ENCODE results near the gene OAS3. TPM values are rescaled to one million over a fixed set of nuclear protein-coding genes. Genes with fewer than 3 reads are reported as not detected.

The OAS3 gene, protein sequence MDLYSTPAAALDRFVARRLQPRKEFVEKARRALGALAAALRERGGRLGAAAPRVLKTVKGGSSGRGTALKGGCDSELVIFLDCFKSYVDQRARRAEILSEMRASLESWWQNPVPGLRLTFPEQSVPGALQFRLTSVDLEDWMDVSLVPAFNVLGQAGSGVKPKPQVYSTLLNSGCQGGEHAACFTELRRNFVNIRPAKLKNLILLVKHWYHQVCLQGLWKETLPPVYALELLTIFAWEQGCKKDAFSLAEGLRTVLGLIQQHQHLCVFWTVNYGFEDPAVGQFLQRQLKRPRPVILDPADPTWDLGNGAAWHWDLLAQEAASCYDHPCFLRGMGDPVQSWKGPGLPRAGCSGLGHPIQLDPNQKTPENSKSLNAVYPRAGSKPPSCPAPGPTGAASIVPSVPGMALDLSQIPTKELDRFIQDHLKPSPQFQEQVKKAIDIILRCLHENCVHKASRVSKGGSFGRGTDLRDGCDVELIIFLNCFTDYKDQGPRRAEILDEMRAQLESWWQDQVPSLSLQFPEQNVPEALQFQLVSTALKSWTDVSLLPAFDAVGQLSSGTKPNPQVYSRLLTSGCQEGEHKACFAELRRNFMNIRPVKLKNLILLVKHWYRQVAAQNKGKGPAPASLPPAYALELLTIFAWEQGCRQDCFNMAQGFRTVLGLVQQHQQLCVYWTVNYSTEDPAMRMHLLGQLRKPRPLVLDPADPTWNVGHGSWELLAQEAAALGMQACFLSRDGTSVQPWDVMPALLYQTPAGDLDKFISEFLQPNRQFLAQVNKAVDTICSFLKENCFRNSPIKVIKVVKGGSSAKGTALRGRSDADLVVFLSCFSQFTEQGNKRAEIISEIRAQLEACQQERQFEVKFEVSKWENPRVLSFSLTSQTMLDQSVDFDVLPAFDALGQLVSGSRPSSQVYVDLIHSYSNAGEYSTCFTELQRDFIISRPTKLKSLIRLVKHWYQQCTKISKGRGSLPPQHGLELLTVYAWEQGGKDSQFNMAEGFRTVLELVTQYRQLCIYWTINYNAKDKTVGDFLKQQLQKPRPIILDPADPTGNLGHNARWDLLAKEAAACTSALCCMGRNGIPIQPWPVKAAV
- 10 to 100 TPM in 1 of 2 donors, 1 to 10 TPM in 1; 7.5 to 12.1 TPM for total RNA-seq
- polyA plus RNA-seq (ENCODE audit: insufficient read length in 2 of 2) = 1 to 10 TPM; 7.2 to 7.4 TPM
- long read RNA-seq, donor 1, full-length matches to known transcripts = 2 of 2 reads
- long read RNA-seq, donor 1, partial matches to known transcripts = 0 of 2 reads
- long read RNA-seq, donor 1, other reads (novel, unspliced or antisense) = 0 of 2 reads
- long read RNA-seq, donor 2 = 0 reads
- long read RNA-seq, donor 3, partial matches to known transcripts = 0 of 1 reads
- long read RNA-seq, donor 3, other reads (novel, unspliced or antisense) = 0 of 1 reads
- long read RNA-seq, donor 4, partial matches to known transcripts = 0 of 1 reads
- long read RNA-seq, donor 4, other reads (novel, unspliced or antisense) = 0 of 1 reads

DNA sequence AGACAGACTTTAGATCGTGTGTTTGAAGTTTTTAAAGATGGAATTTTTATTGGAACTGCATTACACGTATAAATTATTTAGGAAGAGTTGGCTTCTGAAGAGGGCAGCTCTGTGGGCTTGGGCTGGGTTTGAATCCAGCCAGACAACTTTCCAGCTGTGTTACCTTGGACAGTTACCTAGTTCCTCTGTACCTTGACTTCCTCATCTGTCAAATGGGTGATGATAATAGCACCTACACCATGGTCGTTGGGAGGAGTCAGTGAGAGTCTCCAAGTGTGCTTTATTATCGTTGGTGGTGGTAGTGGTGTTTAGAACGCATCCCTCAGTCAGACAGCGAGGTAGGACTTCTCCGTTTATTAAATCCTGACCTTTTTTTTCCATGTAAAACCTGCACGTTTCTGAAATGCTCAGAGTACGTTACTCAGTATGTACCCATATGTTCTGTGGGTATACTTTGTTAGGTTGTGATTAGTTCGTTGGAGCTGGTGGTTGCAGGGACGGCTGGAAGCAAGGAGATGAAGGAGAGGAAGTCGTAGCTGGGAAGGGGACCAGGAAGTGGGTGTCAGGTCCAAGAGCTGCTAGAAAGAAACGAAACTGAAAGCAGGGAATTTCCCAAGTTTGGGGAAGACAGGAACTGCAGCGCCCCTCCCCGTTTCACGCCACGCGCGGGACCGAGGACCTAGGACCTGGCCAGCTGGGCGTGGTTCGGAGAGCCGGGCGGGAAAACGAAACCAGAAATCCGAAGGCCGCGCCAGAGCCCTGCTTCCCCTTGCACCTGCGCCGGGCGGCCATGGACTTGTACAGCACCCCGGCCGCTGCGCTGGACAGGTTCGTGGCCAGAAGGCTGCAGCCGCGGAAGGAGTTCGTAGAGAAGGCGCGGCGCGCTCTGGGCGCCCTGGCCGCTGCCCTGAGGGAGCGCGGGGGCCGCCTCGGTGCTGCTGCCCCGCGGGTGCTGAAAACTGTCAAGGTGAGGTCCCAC lies at the start of gene OAS3:
Gene OAS3 (plus strand): TSS at position 734 of the 979 bp plus-strand sequence. CDS start 57 bp downstream, at position 791.
- WGBS (ENCODE audit: insufficient coverage) = 9% methylated on average over 45 of the region's 50 CpGs
- peak within 1 kb of the TSS; percentile 66 for H3K4me3 ChIP-seq (ENCODE audit: low read depth, low read length)
- H3K9me3 ChIP-seq (ENCODE audit: control insufficient read depth, insufficient read depth, low read length) = no peaks in the 10 kb centered on the region
- H3K27me3 ChIP-seq (ENCODE audit: control insufficient read depth, insufficient read depth, low read length) = no peaks in the 10 kb centered on the region
- no peaks in the 10 kb centered on the region for H3K36me3 ChIP-seq (ENCODE audit: control insufficient read depth, insufficient read depth, low read length)
- DNase-seq (ENCODE audit: low read depth in 4 of 6, low spot score in 6 of 6) = peak in 5 of 6 donors; percentile 19 to 84 (median 38)
- peaks cover 13% of the 10 kb centered on the region for H3K4me1 ChIP-seq (ENCODE audit: control insufficient read depth, insufficient read depth, low read length)
- H3K27ac ChIP-seq (ENCODE audit: low read depth, low read length) = peak within 1 kb of the TSS; percentile 71

GRCh38 chr12:112891093-112892024 lies 46.9 kb upstream of the OAS3 start:
- WGBS (ENCODE audit: insufficient coverage) = 44% methylated on average over 3 of the region's 6 CpGs
- Histone ChIP-seq H3K27me3 (ENCODE audit: control insufficient read depth, insufficient read depth, low read length) (no peaks in the 10 kb centered on the region), H3K27ac (ENCODE audit: low read depth, low read length) (no peak overlapping the region), H3K4me3 (ENCODE audit: low read depth, low read length) (no peak overlapping the region), H3K9me3 (ENCODE audit: control insufficient read depth, insufficient read depth, low read length) (no peaks in the 10 kb centered on the region), H3K36me3 (ENCODE audit: control insufficient read depth, insufficient read depth, low read length) (peaks cover 2% of the 10 kb centered on the region), H3K4me1 (ENCODE audit: control insufficient read depth, insufficient read depth, low read length) (no peaks in the 10 kb centered on the region)
- DNase-seq (ENCODE audit: low read depth in 4 of 6, low spot score in 6 of 6) = peak in 1 of 6 donors; percentile 45

GRCh38 chr12:112892856-112893255 lies 45.4 kb upstream of the OAS3 start:
- DNase-seq (ENCODE audit: low read depth in 4 of 6, low spot score in 6 of 6) = no peak
- Histone ChIP-seq H3K4me1 (ENCODE audit: control insufficient read depth, insufficient read depth, low read length) (peaks cover 9% of the 10 kb centered on the region), H3K4me3 (ENCODE audit: low read depth, low read length) (no peak overlapping the region), H3K27me3 (ENCODE audit: control insufficient read depth, insufficient read depth, low read length) (no peaks in the 10 kb centered on the region), H3K27ac (ENCODE audit: low read depth, low read length) (no peak overlapping the region), H3K36me3 (ENCODE audit: control insufficient read depth, insufficient read depth, low read length) (peaks cover 2% of the 10 kb centered on the region), H3K9me3 (ENCODE audit: control insufficient read depth, insufficient read depth, low read length) (no peaks in the 10 kb centered on the region)
- no CpG with 5 or more reads among the region's 2 CpGs for WGBS (ENCODE audit: insufficient coverage)

DNA sequence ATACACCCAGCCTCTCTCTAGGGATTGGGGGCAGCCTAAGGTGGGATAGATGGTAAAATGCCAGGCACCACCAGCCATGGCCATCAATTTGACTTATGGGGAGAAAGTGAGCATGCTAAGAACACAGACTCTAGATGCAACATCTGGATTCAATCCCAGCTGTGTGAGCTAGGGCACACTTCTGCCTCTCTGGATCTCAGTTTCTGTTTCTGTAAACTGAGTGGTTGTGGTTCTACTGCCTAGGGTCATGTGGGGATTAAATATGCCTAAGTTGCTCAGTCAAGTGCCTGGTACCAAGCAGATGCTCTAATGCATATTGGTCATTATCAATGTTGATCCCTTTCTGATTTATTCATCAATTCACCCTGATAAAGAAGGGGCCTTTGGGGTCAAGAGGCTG lies 44.1 kb upstream of the OAS3 start:
- H3K36me3 ChIP-seq (ENCODE audit: control insufficient read depth, insufficient read depth, low read length) = no peaks in the 10 kb centered on the region

GRCh38 chr12:112898380-112898779 lies 39.9 kb upstream of the OAS3 start:
- peaks cover 9% of the 10 kb centered on the region for H3K4me1 ChIP-seq (ENCODE audit: control insufficient read depth, insufficient read depth, low read length)
- H3K36me3 ChIP-seq (ENCODE audit: control insufficient read depth, insufficient read depth, low read length) = no peaks in the 10 kb centered on the region
- no peak for DNase-seq (ENCODE audit: low read depth in 4 of 6, low spot score in 6 of 6)
- H3K27me3 ChIP-seq (ENCODE audit: control insufficient read depth, insufficient read depth, low read length) = no peaks in the 10 kb centered on the region
- WGBS (ENCODE audit: insufficient coverage) = 92% methylated on average over 6 of the region's 6 CpGs
- H3K4me3 ChIP-seq (ENCODE audit: low read depth, low read length) = no peak overlapping the region
- H3K27ac ChIP-seq (ENCODE audit: low read depth, low read length) = no peak overlapping the region
- no peaks in the 10 kb centered on the region for H3K9me3 ChIP-seq (ENCODE audit: control insufficient read depth, insufficient read depth, low read length)

More for the DNA sequence above, 44.1 kb upstream of the OAS3 start:
- Histone ChIP-seq H3K4me1 (ENCODE audit: control insufficient read depth, insufficient read depth, low read length) (peaks cover 9% of the 10 kb centered on the region), H3K27me3 (ENCODE audit: control insufficient read depth, insufficient read depth, low read length) (no peaks in the 10 kb centered on the region), H3K9me3 (ENCODE audit: control insufficient read depth, insufficient read depth, low read length) (no peaks in the 10 kb centered on the region), H3K4me3 (ENCODE audit: low read depth, low read length) (no peak overlapping the region), H3K27ac (ENCODE audit: low read depth, low read length) (no peak overlapping the region)
- DNase-seq (ENCODE audit: low read depth in 4 of 6, low spot score in 6 of 6) = no peak

DNA sequence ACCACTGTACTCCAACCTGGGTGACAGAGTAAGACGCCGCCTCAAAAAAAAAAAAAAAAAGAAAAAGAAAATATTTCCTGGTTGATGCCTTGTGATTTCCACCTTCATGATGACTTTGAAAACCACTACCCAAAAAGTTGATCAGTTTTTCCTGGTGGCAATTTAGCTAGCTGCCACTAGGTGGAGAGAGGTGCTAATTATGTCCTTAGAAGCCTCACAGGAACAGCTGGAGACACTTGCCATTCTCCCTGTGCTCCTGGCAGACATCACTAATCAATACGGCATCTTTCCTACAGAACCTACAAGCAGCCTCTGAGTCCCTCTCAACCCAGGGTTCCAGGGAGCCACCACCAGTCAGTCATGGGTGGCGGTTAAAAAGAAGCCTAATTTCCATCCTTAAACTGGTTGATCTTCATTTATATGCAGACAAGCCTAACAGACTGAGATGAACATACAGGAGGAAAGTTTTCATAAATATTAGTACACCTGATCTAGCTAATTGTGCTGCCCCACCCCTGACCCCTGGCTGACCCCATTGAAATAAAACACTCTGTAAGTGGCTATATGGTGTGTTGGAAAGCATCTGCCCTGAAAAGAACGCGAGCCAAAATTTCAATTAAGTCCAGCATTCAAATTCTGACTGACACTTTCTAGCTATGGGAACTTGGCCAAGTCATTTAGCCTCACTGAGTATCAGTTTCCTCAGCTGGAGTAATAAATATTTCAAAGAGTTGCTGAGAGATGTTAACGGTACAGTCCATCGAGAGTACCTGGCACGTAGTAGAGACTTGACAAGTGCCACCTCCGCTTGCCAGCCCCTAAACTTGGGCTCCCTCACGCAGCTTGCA lies 37.8 kb upstream of the OAS3 start:
- Histone ChIP-seq H3K4me1 (ENCODE audit: control insufficient read depth, insufficient read depth, low read length) (peaks cover 9% of the 10 kb centered on the region), H3K27me3 (ENCODE audit: control insufficient read depth, insufficient read depth, low read length) (no peaks in the 10 kb centered on the region), H3K36me3 (ENCODE audit: control insufficient read depth, insufficient read depth, low read length) (no peaks in the 10 kb centered on the region), H3K4me3 (ENCODE audit: low read depth, low read length) (no peak overlapping the region), H3K27ac (ENCODE audit: low read depth, low read length) (no peak overlapping the region), H3K9me3 (ENCODE audit: control insufficient read depth, insufficient read depth, low read length) (no peaks in the 10 kb centered on the region)
- WGBS (ENCODE audit: insufficient coverage) = 93% methylated on average over 5 of the region's 11 CpGs
- peak in 2 of 6 donors; percentile 23 to 38 for DNase-seq (ENCODE audit: low read depth in 4 of 6, low spot score in 6 of 6)

DNA sequence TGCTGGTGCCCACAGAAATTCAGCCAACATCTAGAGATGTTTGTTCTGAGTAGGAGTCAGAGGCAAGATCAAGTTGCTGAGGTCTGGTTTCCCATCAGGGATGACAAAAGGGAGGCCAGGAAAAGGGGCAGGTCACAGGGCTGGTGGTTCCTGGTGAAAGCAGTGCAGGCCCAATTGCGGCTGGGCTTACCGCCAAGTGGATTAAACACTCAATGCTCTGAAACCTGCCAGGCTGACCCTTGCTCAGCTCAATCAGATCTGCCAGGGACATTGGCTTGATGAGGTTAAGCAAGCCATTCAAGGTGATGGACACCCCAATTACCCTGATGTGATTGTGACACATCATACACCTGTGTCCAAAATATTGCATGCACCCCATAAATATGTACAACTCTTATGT lies 37.0 kb upstream of the OAS3 start:
- no peak for DNase-seq (ENCODE audit: low read depth in 4 of 6, low spot score in 6 of 6)
- no peak overlapping the region for H3K4me3 ChIP-seq (ENCODE audit: low read depth, low read length)
- no peaks in the 10 kb centered on the region for H3K27me3 ChIP-seq (ENCODE audit: control insufficient read depth, insufficient read depth, low read length)
- no peak overlapping the region for H3K27ac ChIP-seq (ENCODE audit: low read depth, low read length)
- WGBS (ENCODE audit: insufficient coverage) = 100% methylated on average over 2 of the region's 2 CpGs
- H3K9me3 ChIP-seq (ENCODE audit: control insufficient read depth, insufficient read depth, low read length) = no peaks in the 10 kb centered on the region
- H3K36me3 ChIP-seq (ENCODE audit: control insufficient read depth, insufficient read depth, low read length) = no peaks in the 10 kb centered on the region
- H3K4me1 ChIP-seq (ENCODE audit: control insufficient read depth, insufficient read depth, low read length) = peaks cover 9% of the 10 kb centered on the region
